ENCODE measurements around the gene SLC16A3. TPM values are rescaled to one million over a fixed set of nuclear protein-coding genes. Genes with fewer than 3 reads are reported as not detected.

Gene SLC16A3
- polyA plus RNA-seq, 1 of the 3 experiments (the other 2 are of a cell fraction) = 70.7 TPM

GRCh38 chr17:82275326-82275725 lies 46.5 kb downstream of the SLC16A3 start:
- Histone ChIP-seq H3K4me1 (ENCODE audit: control insufficient read depth in 1 of 2, insufficient read depth in 2 of 2, low read depth in 1 of 2, low read length in 1 of 2) (peaks cover 16 to 29% of the 10 kb centered on the region in 2 experiments), H3K4me3 (ENCODE audit: low read depth in 2 of 2, low read length in 1 of 2) (no peak overlapping the region), H3K27ac (ENCODE audit: low read depth in 2 of 2, low read length in 1 of 2) (no peak overlapping the region), H3K9me2 (no peaks in the 10 kb centered on the region), H3K9ac (no peak overlapping the region), H3K36me3 (replicated peaks in 1 of 2; ENCODE audit: control insufficient read depth in 1 of 2, insufficient read depth in 2 of 2, low read length in 1 of 2) (peaks cover 11 to 17% of the 10 kb centered on the region in 2 experiments), H3F3A (replicated peaks; ENCODE audit: insufficient read depth) (no peaks in the 10 kb centered on the region), H3K4me2 (no peak overlapping the region), H3K27me3 (ENCODE audit: insufficient read depth) (no peaks in the 10 kb centered on the region), H4K20me1 (ENCODE audit: insufficient read depth) (peaks cover 23% of the 10 kb centered on the region), H3K9me3 (no peaks in the 10 kb centered on the region), H2AFZ (ENCODE audit: low read depth) (no peak overlapping the region), H3K79me2 (ENCODE audit: insufficient read depth) (peaks cover 34% of the 10 kb centered on the region)
- TF ChIP-seq RCOR1 (IDR thresholded peaks at IDR 0.05; ENCODE audit: low read length) (no peak), YY1 (IDR thresholded peaks at IDR 0.05; ENCODE audit: low read depth) (no peak), CTCF (IDR thresholded peaks at IDR 0.05) (no peak), TAF1 (IDR thresholded peaks at IDR 0.05; ENCODE audit: borderline replicate concordance, low read depth, low read length) (no peak), RAD21 (IDR thresholded peaks at IDR 0.05; ENCODE audit: low read length) (no peak), NFIC (IDR thresholded peaks at IDR 0.05; ENCODE audit: borderline replicate concordance) (no peak), SMC3 (IDR thresholded peaks at IDR 0.05; ENCODE audit: low read depth, low read length) (no peak), FOXJ3 (CRISPR knock-in tag; IDR thresholded peaks at IDR 0.05) (no peak), ZBTB33 (IDR thresholded peaks at IDR 0.05; ENCODE audit: borderline replicate concordance, low read depth) (no peak), MXI1 (IDR thresholded peaks at IDR 0.05; ENCODE audit: low read depth, low read length) (no peak), RXRA (IDR thresholded peaks at IDR 0.05; ENCODE audit: borderline replicate concordance, low read depth) (no peak), TCF12 (IDR thresholded peaks at IDR 0.05) (no peak), MAX (IDR thresholded peaks at IDR 0.05; ENCODE audit: low read depth) (no peak)
- POLR2A ChIA-PET = interaction anchor here (1.3 to 1.6 kb wide), 2 partner anchors 17 to 18 kb away, joined by 3 to 7 read pairs; no protein-coding TSS in a partner anchor
- CTCF ChIA-PET = interaction anchor here (1.0 to 3.2 kb wide), 5 partner anchors 8 to 47 kb away, joined by 4 to 13 read pairs (median 5); no protein-coding TSS in a partner anchor
- 93% methylated on average over 14 of the region's 14 CpGs for WGBS (ENCODE audit: low lambda C conversion rate)
- DNase-seq = no peak

GRCh38 chr17:82276938-82277337 lies 48.1 kb downstream of the SLC16A3 start:
- WGBS (ENCODE audit: low lambda C conversion rate) = 95% methylated on average over 5 of the region's 5 CpGs
- peaks cover 8% of the 10 kb centered on the region for H3F3A ChIP-seq (replicated peaks; ENCODE audit: insufficient read depth)
- H3K27me3 ChIP-seq (ENCODE audit: insufficient read depth) = no peaks in the 10 kb centered on the region
- peaks cover 1% of the 10 kb centered on the region in 2 experiments for H3K36me3 ChIP-seq (replicated peaks in 1 of 2; ENCODE audit: control insufficient read depth in 1 of 2, insufficient read depth in 2 of 2, low read length in 1 of 2)
- no peaks in the 10 kb centered on the region for H3K9me3 ChIP-seq
- peaks cover 18% of the 10 kb centered on the region for H3K79me2 ChIP-seq (ENCODE audit: insufficient read depth)
- H3K27ac ChIP-seq (ENCODE audit: low read depth in 2 of 2, low read length in 1 of 2) = no peak overlapping the region
- no peak overlapping the region for H2AFZ ChIP-seq (ENCODE audit: low read depth)
- POLR2A ChIA-PET = interaction anchor here (0.7 kb wide), 1 partner anchor 247 kb away, joined by 3 read pairs; no protein-coding TSS in a partner anchor
- H3K4me3 ChIP-seq (ENCODE audit: low read depth in 2 of 2, low read length in 1 of 2) = no peak overlapping the region
- no peak overlapping the region for H3K9ac ChIP-seq
- TF ChIP-seq MEF2A (IDR thresholded peaks at IDR 0.05; ENCODE audit: borderline replicate concordance, low read depth) = no peak
- TF ChIP-seq NFIC (IDR thresholded peaks at IDR 0.05; ENCODE audit: borderline replicate concordance) = no peak
- no peak for TF ChIP-seq TAF1 (IDR thresholded peaks at IDR 0.05; ENCODE audit: borderline replicate concordance, low read depth, low read length)
- TF ChIP-seq YY1 (IDR thresholded peaks at IDR 0.05; ENCODE audit: low read depth) = no peak
- TF ChIP-seq RAD21 (IDR thresholded peaks at IDR 0.05; ENCODE audit: low read length) = no peak
- no peak for TF ChIP-seq ELF1 (IDR thresholded peaks at IDR 0.05)
- TF ChIP-seq PBX3 (IDR thresholded peaks at IDR 0.05) = no peak
- TF ChIP-seq NRF1 (IDR thresholded peaks at IDR 0.05; ENCODE audit: low read depth, low read length) = no peak
- no peak for TF ChIP-seq FOXM1 (IDR thresholded peaks at IDR 0.05; ENCODE audit: low read depth)
- no peak for TF ChIP-seq GABPA (IDR thresholded peaks at IDR 0.05; ENCODE audit: low read depth)
- TF ChIP-seq CTCF (IDR thresholded peaks at IDR 0.05) = no peak
- TF ChIP-seq SIN3A (IDR thresholded peaks at IDR 0.05; ENCODE audit: borderline replicate concordance, low read depth, low read length) = no peak
- DNase-seq = no peak
- peaks cover 7% of the 10 kb centered on the region for H4K20me1 ChIP-seq (ENCODE audit: insufficient read depth)
- H3K4me1 ChIP-seq (ENCODE audit: control insufficient read depth in 1 of 2, insufficient read depth in 2 of 2, low read depth in 1 of 2, low read length in 1 of 2) = peaks cover 7 to 17% of the 10 kb centered on the region in 2 experiments
- H3K9me2 ChIP-seq = no peaks in the 10 kb centered on the region
- no peak overlapping the region for H3K4me2 ChIP-seq
- CTCF ChIA-PET = interaction anchor here (1.4 to 2.0 kb wide), 2 partner anchors 25 to 40 kb away, joined by 7 to 8 read pairs; no protein-coding TSS in a partner anchor

All from SK-N-SH (cell line).